MCF 10A (cell line): ENCODE data around the gene DSC1. TPM values are rescaled to one million over a fixed set of nuclear protein-coding genes. Genes with fewer than 3 reads are reported as not detected.

ENCODE experiments used
- Bru-seq: library from RNA; stranded (reverse); fragments of 400-500 nt; gene quantifications from one replicate; lab custom pipeline; 2021; lab: Mats Ljungman, UMichigan
- BruChase-seq, 2 experiments: library from RNA; stranded (reverse); fragments of 400-500 nt; gene quantifications; one replicate each; lab custom pipeline; 2021; lab: Mats Ljungman, UMichigan
- BruUV-seq: library from RNA; stranded (reverse); fragments of 400-500 nt; replicated peaks from 2 replicates; lab custom pipeline; 2021; lab: Mats Ljungman, UMichigan
- CTCF ChIA-PET: fragments of 300-600 bp; sonication (Branson Sonifier 250); formaldehyde crosslinking; extraction: SDS; loops from one replicate; lab custom pipeline; 2021; ENCODE audit warnings: antibody characterized with exemption, inconsistent platforms; lab: Yijun Ruan, JAX
- POLR2A ChIA-PET: fragments of 300-600, 350-650 bp; sonication (Branson Sonifier 250); formaldehyde crosslinking; extraction: SDS; loops from one replicate; lab custom pipeline; 2020; ENCODE audit warnings: antibody characterized with exemption, inconsistent platforms; lab: Yijun Ruan, JAX
- DNase-seq: peaks from one replicate; pipeline ENCODE4 v3.0.0-alpha.2; 2018; ENCODE audit not compliant: unreplicated experiment
- H3K27ac Mint-ChIP-seq: one replicate; pipeline ENCODE4 v1.8.0; 2022; ENCODE audit warnings: mild to moderate bottlenecking, low read depth, mixed read lengths; ENCODE audit not compliant: unreplicated experiment
- H3K27me3 Mint-ChIP-seq: one replicate; pipeline ENCODE4 v1.8.0; 2022; ENCODE audit warnings: mixed read lengths; ENCODE audit not compliant: insufficient read depth, unreplicated experiment
- H3K36me3 Mint-ChIP-seq: one replicate; pipeline ENCODE4 v1.8.0; 2022; ENCODE audit warnings: mild to moderate bottlenecking, moderate library complexity, mixed read lengths; ENCODE audit not compliant: insufficient read depth, unreplicated experiment
- H3K4me1 Mint-ChIP-seq: one replicate; pipeline ENCODE4 v1.8.0; 2022; ENCODE audit warnings: mixed read lengths; ENCODE audit not compliant: insufficient read depth, unreplicated experiment
- H3K4me3 Mint-ChIP-seq: one replicate; pipeline ENCODE4 v1.8.0; 2022; ENCODE audit warnings: mild to moderate bottlenecking, moderate library complexity, mixed read lengths; ENCODE audit not compliant: unreplicated experiment
- H3K9me3 Mint-ChIP-seq: one replicate; pipeline ENCODE4 v1.8.0; 2022; ENCODE audit warnings: mixed read lengths; ENCODE audit not compliant: unreplicated experiment
- intact Hi-C: fragments of 100-400 bp; cut with micrococcal nuclease; formaldehyde crosslinking; loops from 2 replicates; pipeline ENCODE4 v1.14.1; 2022
- long read RNA-seq: library from polyadenylated mRNA; stranded (forward); transcript quantifications from one replicate; pipeline ENCODE4 v2.0.0, GENCODE V29; 2022
- total RNA-seq: library from RNA; stranded (reverse); gene quantifications from 2 replicates; pipeline ENCODE4 v1.2.3, GENCODE V29; 2022
- TF ChIP-seq, protein P1 (sequence below): fragments of 200-600 bp; IDR thresholded peaks from one replicate; pipeline ENCODE4 v1.8.0; 2022; ENCODE audit warnings: antibody characterized with exemption, mild to moderate bottlenecking; ENCODE audit not compliant: unreplicated experiment

The DSC1 gene, protein sequence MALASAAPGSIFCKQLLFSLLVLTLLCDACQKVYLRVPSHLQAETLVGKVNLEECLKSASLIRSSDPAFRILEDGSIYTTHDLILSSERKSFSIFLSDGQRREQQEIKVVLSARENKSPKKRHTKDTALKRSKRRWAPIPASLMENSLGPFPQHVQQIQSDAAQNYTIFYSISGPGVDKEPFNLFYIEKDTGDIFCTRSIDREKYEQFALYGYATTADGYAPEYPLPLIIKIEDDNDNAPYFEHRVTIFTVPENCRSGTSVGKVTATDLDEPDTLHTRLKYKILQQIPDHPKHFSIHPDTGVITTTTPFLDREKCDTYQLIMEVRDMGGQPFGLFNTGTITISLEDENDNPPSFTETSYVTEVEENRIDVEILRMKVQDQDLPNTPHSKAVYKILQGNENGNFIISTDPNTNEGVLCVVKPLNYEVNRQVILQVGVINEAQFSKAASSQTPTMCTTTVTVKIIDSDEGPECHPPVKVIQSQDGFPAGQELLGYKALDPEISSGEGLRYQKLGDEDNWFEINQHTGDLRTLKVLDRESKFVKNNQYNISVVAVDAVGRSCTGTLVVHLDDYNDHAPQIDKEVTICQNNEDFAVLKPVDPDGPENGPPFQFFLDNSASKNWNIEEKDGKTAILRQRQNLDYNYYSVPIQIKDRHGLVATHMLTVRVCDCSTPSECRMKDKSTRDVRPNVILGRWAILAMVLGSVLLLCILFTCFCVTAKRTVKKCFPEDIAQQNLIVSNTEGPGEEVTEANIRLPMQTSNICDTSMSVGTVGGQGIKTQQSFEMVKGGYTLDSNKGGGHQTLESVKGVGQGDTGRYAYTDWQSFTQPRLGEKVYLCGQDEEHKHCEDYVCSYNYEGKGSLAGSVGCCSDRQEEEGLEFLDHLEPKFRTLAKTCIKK
- total RNA-seq (not detected in 2 replicates), Bru-seq, nascent RNA (not detected), BruChase-seq, experiment 1, labeled RNA remaining after a 6-hour chase (not detected), BruChase-seq, experiment 2, labeled RNA remaining after a 2-hour chase (not detected)
- long read RNA-seq, result 0 reads

- TF ChIP-seq, protein P1, sequence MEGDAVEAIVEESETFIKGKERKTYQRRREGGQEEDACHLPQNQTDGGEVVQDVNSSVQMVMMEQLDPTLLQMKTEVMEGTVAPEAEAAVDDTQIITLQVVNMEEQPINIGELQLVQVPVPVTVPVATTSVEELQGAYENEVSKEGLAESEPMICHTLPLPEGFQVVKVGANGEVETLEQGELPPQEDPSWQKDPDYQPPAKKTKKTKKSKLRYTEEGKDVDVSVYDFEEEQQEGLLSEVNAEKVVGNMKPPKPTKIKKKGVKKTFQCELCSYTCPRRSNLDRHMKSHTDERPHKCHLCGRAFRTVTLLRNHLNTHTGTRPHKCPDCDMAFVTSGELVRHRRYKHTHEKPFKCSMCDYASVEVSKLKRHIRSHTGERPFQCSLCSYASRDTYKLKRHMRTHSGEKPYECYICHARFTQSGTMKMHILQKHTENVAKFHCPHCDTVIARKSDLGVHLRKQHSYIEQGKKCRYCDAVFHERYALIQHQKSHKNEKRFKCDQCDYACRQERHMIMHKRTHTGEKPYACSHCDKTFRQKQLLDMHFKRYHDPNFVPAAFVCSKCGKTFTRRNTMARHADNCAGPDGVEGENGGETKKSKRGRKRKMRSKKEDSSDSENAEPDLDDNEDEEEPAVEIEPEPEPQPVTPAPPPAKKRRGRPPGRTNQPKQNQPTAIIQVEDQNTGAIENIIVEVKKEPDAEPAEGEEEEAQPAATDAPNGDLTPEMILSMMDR, result no peak
- no peak for DNase-seq
- Mint-ChIP-seq H3K9me3 (no peaks in the 10 kb centered on the region), H3K4me3 (no peak within 1 kb of the TSS), H3K27me3 (no peaks in the 10 kb centered on the region), H3K4me1 (peaks cover 14% of the 10 kb centered on the region), H3K36me3 (no peaks in the 10 kb centered on the region), H3K27ac (no peak within 1 kb of the TSS)
- intact Hi-C loops, result no loop called here
- ChIA-PET POLR2A (interaction anchor here (0.7 to 2.2 kb wide), 10 partner anchors 11 to 163 kb away, joined by 3 to 12 read pairs (median 3); no protein-coding TSS in a partner anchor), CTCF (interaction anchor here (0.7 to 1.3 kb wide), 3 partner anchors 11 to 36 kb away, joined by 3 to 4 read pairs (median 3); no protein-coding TSS in a partner anchor)
- BruUV-seq, result no TSS peak
These were observed at the start of gene DSC1 for GRCh38 chr18:31162825-31163435. Gene DSC1, minus strand, starts transcription at chr18:31162856. Its CDS starts 262 bp downstream, at chr18:31162594.

DNA sequence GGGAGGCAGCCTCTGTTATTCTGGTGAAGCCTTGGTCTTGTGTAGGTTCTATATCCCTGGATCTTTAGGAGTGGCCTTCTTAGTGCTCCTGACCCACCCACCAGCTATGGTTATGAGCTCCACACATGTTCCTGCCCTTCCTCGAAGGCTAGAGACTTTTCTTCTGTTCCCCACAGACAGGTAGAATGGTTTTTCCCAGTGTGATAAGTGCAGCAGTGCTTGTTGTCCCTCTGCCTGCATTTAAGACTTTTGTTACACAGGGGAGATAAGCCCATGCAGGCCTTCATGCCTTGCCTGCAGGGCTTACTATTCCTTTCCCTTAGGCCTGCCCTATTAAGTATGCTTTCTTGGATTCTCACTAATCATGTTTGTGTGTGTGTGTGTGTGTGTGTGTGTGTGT is 48.4 kb upstream of the DSC1 start:
- POLR2A ChIA-PET, result no interaction called here
- CTCF ChIA-PET, result interaction anchor here (1.1 kb wide), 1 partner anchor 13 kb away, joined by 5 read pairs; no protein-coding TSS in a partner anchor
- peaks cover 14% of the 10 kb centered on the region for H3K4me1 Mint-ChIP-seq
- no TSS peak for BruUV-seq
- H3K27me3 Mint-ChIP-seq, result no peaks in the 10 kb centered on the region
- no peak overlapping the region for H3K4me3 Mint-ChIP-seq
- TF ChIP-seq, protein P1, result no peak
- no peaks in the 10 kb centered on the region for H3K36me3 Mint-ChIP-seq
- H3K27ac Mint-ChIP-seq, result no peak overlapping the region
- H3K9me3 Mint-ChIP-seq, result no peaks in the 10 kb centered on the region
- no peak for DNase-seq
- intact Hi-C loops, result no loop called here

- Mint-ChIP-seq H3K4me1 (peaks cover 23% of the 10 kb centered on the region), H3K27ac (no peak overlapping the region), H3K9me3 (no peaks in the 10 kb centered on the region), H3K4me3 (no peak overlapping the region), H3K36me3 (no peaks in the 10 kb centered on the region), H3K27me3 (no peaks in the 10 kb centered on the region)
- no TSS peak for BruUV-seq
- intact Hi-C loops, result no loop called here
- TF ChIP-seq, protein P1, result no peak
- DNase-seq, result no peak
- CTCF ChIA-PET, result interaction anchor here (0.6 to 1.7 kb wide), 2 partner anchors 9 to 167 kb away, joined by 3 to 8 read pairs; no protein-coding TSS in a partner anchor
- POLR2A ChIA-PET, result interaction anchor here (0.7 to 5.2 kb wide), 9 partner anchors 10 to 265 kb away, joined by 3 to 37 read pairs (median 4); partner anchors contain the start of genes DSC1, DSC3 and DSG3
These were observed 46.4 kb upstream of the DSC1 start for GRCh38 chr18:31209041-31209440.
